ENCODE results near the gene ONECUT3. TPM values are rescaled to one million over a fixed set of nuclear protein-coding genes. Genes with fewer than 3 reads are reported as not detected.
"Not testable (repeated sequence)": the region's sequence is repeated elsewhere in the genome, so short reads cannot be mapped to it uniquely, and the experiment has no call there.

Gene ONECUT3
- polyA plus RNA-seq, 3 donors: not detected

GRCh38 chr19:1751367-1752008, 1.8 kb upstream of the ONECUT3 start:
- no peak overlapping the region for H3K27ac ChIP-seq (ENCODE audit: low read depth, low read length)
- WGBS, 3 donors: 5 to 6% (median 6%) methylated on average over 16 of the region's 16 CpGs

GRCh38 chr19:1752009-1752756, 1.1 kb upstream of the ONECUT3 start:
- 4 to 5% (median 4%) methylated on average over 15 to 16 of the region's 16 CpGs for WGBS, 3 donors
- H3K27ac ChIP-seq (ENCODE audit: low read depth, low read length): no peak overlapping the region

- 1 to 2% (median 1%) methylated on average over 39 to 105 of the region's 105 CpGs for WGBS, 3 donors
- H3K27ac ChIP-seq (ENCODE audit: low read depth, low read length): no peak overlapping the region
These were observed 821 bp downstream of the ONECUT3 start for GRCh38 chr19:1754018-1754635.

- no peak overlapping the region for H3K27ac ChIP-seq (ENCODE audit: low read depth, low read length)
- 1 to 2% (median 2%) methylated on average over 67 to 80 of the region's 80 CpGs for WGBS, 3 donors
These were observed 1.5 kb downstream of the ONECUT3 start for GRCh38 chr19:1754636-1755466.

GRCh38 chr19:1755467-1756171, 2.3 kb downstream of the ONECUT3 start:
- H3K27ac ChIP-seq (ENCODE audit: low read depth, low read length): no peak overlapping the region
- 2 to 3% (median 3%) methylated on average over 40 to 43 of the region's 43 CpGs for WGBS, 3 donors

- WGBS, 3 donors: 4 to 7% (median 7%) methylated on average over 20 of the region's 20 CpGs
- no peak overlapping the region for H3K27ac ChIP-seq (ENCODE audit: low read depth, low read length)
These were observed 3.0 kb downstream of the ONECUT3 start for GRCh38 chr19:1756264-1756663.

- WGBS, 3 donors: 6 to 9% (median 6%) methylated on average over 27 to 29 of the region's 29 CpGs
- H3K27ac ChIP-seq (ENCODE audit: low read depth, low read length): no peak overlapping the region
These were observed 3.6 kb downstream of the ONECUT3 start for GRCh38 chr19:1756705-1757465.

GRCh38 chr19:1757468-1758230, 4.3 kb downstream of the ONECUT3 start:
- 1 to 2% (median 2%) methylated on average over 71 to 86 of the region's 86 CpGs for WGBS, 3 donors
- no peak overlapping the region for H3K27ac ChIP-seq (ENCODE audit: low read depth, low read length)

GRCh38 chr19:1758231-1758577, 4.9 kb downstream of the ONECUT3 start:
- no peak overlapping the region for H3K27ac ChIP-seq (ENCODE audit: low read depth, low read length)
- WGBS, 3 donors: 3 to 9% (median 8%) methylated on average over 9 to 10 of the region's 10 CpGs

GRCh38 chr19:1758959-1759903, 5.9 kb downstream of the ONECUT3 start:
- no peak overlapping the region for H3K27ac ChIP-seq (ENCODE audit: low read depth, low read length)
- WGBS, 3 donors: 7 to 21% (median 19%) methylated on average over 14 to 16 of the region's 16 CpGs

GRCh38 chr19:1760020-1760419, 6.7 kb downstream of the ONECUT3 start:
- no peak overlapping the region for H3K27ac ChIP-seq (ENCODE audit: low read depth, low read length)
- WGBS, 3 donors: 1 to 8% (median 8%) methylated on average over 17 of the region's 17 CpGs

GRCh38 chr19:1760786-1761527, 7.7 kb downstream of the ONECUT3 start:
- WGBS, 3 donors: 11 to 13% (median 11%) methylated on average over 15 of the region's 15 CpGs
- not testable (repeated sequence) for H3K27ac ChIP-seq (ENCODE audit: low read depth, low read length)

GRCh38 chr19:1761528-1762242, 8.4 kb downstream of the ONECUT3 start:
- no peak overlapping the region for H3K27ac ChIP-seq (ENCODE audit: low read depth, low read length)
- WGBS, 3 donors: 4 to 5% (median 4%) methylated on average over 29 to 30 of the region's 30 CpGs

- WGBS, 3 donors: 4 to 6% (median 4%) methylated on average over 49 to 56 of the region's 56 CpGs
- H3K27ac ChIP-seq (ENCODE audit: low read depth, low read length): no peak overlapping the region
These were observed 9.2 kb downstream of the ONECUT3 start for GRCh38 chr19:1762243-1763117.
